Stimulated activated effector memory CD8-positive, alpha-beta T cell treated with anti-CD3 and anti-CD28 coated beads, Interleukin-12 subunit alpha, Interleukin-12 subunit beta, amount 100 ng/mL, for 72 hours (primary cell): ENCODE results near the gene SGMS1.
"Not testable (repeated sequence)": the region's sequence is repeated elsewhere in the genome, so short reads cannot be mapped to it uniquely, and the experiment has no call there.

Experiments used
- ATAC-seq: fragments of 150-1000 bp; cut with Tn5 transposase; 2 replicates; pipeline ENCODE4 v1.10.0; 2021
- DNase-seq, 2 donors: peaks; one replicate each; pipeline ENCODE4 v3.0.0; 2021 to 2022; ENCODE audit warnings: low spot score in 2 of 2
- H3K27ac Mint-ChIP-seq: one replicate; pipeline ENCODE4 v1.8.0; 2022; ENCODE audit warnings: mild to moderate bottlenecking, mixed read lengths
- H3K36me3 Mint-ChIP-seq: one replicate; pipeline ENCODE4 v1.8.0; 2022; ENCODE audit warnings: mild to moderate bottlenecking, mixed read lengths
- H3K4me1 Mint-ChIP-seq: one replicate; pipeline ENCODE4 v1.8.0; 2022; ENCODE audit warnings: mixed read lengths
- H3K4me3 Mint-ChIP-seq: one replicate; pipeline ENCODE4 v1.8.0; 2022; ENCODE audit warnings: mild to moderate bottlenecking, mixed read lengths
- H3K9me3 Mint-ChIP-seq: one replicate; pipeline ENCODE4 v1.8.0; 2022; ENCODE audit warnings: mixed read lengths

Gene SGMS1

GRCh38 chr10:50425215-50425614 is 198.5 kb downstream of the SGMS1 start:
- H3K4me1 Mint-ChIP-seq = peaks cover 39% of the 10 kb centered on the region
- not testable (repeated sequence) for H3K9me3 Mint-ChIP-seq, H3K27ac Mint-ChIP-seq, H3K4me3 Mint-ChIP-seq, DNase-seq, H3K36me3 Mint-ChIP-seq, ATAC-seq

DNA sequence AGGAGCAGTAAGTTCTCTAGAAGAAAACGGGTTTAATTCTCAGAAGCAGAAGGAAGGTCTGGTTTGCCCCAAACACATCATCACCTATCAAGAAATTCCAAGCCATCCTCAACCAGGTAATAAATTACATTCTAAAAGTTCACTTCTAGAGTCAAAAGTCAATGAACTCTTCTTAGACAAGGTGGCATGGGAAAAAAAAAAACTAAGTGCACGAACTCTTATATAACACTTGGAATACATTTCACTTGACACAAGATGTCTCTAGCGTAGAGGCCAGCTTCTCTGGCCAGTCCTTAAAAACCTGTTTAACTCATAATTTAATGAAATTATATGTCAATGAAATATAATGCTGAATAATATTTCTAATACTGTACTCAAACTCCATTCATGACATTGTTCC is 200.3 kb downstream of the SGMS1 start:
- Mint-ChIP-seq H3K4me3 (no peak overlapping the region), H3K27ac (no peak overlapping the region), H3K9me3 (no peaks in the 10 kb centered on the region), H3K36me3 (no peaks in the 10 kb centered on the region), H3K4me1 (peaks cover 43% of the 10 kb centered on the region)
- DNase-seq (no peak), ATAC-seq (no peak)

DNA sequence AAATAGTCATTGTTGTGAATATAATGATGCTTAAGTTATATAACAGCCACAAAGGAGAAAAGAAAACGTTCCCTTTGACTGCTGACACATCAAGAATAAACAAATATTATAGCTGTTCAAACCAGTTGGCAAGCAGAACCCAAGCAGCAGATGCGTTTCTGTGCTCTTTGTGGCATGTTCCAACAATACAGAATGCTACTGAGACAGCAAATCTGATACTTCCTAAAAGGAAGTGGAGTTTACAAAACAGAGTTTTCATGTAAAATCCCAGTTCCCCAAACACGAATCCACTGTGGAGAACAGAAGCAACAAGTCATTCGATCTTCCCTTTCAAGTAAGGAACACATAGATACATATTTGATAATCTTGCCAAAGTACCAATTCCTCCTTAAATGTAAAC is 201.5 kb downstream of the SGMS1 start:
- Mint-ChIP-seq H3K4me1 (peaks cover 41% of the 10 kb centered on the region), H3K4me3 (no peak overlapping the region), H3K27ac (no peak overlapping the region), H3K9me3 (no peaks in the 10 kb centered on the region), H3K36me3 (no peaks in the 10 kb centered on the region)
- ATAC-seq = no peak
- no peak for DNase-seq

DNA sequence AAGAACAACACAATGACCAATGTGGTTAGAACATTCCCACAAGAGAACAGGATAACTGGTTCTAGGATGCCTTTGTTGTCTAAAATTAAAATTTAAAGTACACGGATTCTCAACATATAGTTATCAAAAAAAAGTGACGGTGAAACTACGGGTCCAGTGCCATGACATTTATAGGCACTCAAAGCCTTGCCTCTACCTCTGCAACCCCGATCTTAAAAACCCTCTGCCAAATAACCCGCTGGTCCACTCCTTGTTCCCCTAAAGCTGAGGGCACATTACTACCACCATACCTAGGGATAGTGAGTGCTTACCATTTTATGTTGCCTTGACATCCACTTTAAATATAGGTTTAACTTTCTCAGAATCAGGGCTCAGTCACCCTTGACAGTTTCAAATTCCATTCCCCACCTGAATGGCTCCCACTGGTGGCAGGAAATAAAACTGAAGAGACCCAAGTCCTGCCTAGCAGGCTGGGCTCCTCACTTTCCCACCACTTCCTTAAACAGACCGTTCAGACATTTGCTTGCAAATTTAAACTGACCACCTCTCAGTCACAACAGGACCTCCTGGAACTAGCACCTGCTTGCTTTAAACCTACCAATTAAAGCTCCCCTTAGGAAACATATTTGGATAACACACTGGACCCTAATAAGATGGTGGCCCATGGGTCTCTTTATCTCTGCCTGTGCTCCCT is 202.6 kb downstream of the SGMS1 start:
- Mint-ChIP-seq H3K9me3 (no peaks in the 10 kb centered on the region), H3K36me3 (no peaks in the 10 kb centered on the region), H3K27ac (no peak overlapping the region), H3K4me1 (peaks cover 32% of the 10 kb centered on the region), H3K4me3 (no peak overlapping the region)
- peak; percentile 52 for ATAC-seq
- DNase-seq = peak; percentile 26 to 64

- DNase-seq (no peak), ATAC-seq (no peak)
- H3K27ac Mint-ChIP-seq = no peak overlapping the region
- H3K4me1 Mint-ChIP-seq = peaks cover 37% of the 10 kb centered on the region
- no peaks in the 10 kb centered on the region for H3K36me3 Mint-ChIP-seq
- no peaks in the 10 kb centered on the region for H3K9me3 Mint-ChIP-seq
- H3K4me3 Mint-ChIP-seq = no peak overlapping the region
These were observed 203.6 kb downstream of the SGMS1 start for GRCh38 chr10:50420196-50420595.

- no peak for ATAC-seq
These were observed 204.0 kb downstream of the SGMS1 start for GRCh38 chr10:50419756-50420155.

GRCh38 chr10:50419091-50419490 is 204.7 kb downstream of the SGMS1 start:
- Mint-ChIP-seq H3K9me3 (no peaks in the 10 kb centered on the region), H3K36me3 (no peaks in the 10 kb centered on the region), H3K4me1 (peaks cover 42% of the 10 kb centered on the region), H3K4me3 (no peak overlapping the region), H3K27ac (no peak overlapping the region)
- ATAC-seq = no peak
- DNase-seq = no peak

More at GRCh38 chr10:50419756-50420155, 204.0 kb downstream of the SGMS1 start:
- DNase-seq = no peak
- H3K9me3 Mint-ChIP-seq = no peaks in the 10 kb centered on the region
- H3K36me3 Mint-ChIP-seq = no peaks in the 10 kb centered on the region
- no peak overlapping the region for H3K4me3 Mint-ChIP-seq
- peaks cover 40% of the 10 kb centered on the region for H3K4me1 Mint-ChIP-seq
- H3K27ac Mint-ChIP-seq = no peak overlapping the region

DNA sequence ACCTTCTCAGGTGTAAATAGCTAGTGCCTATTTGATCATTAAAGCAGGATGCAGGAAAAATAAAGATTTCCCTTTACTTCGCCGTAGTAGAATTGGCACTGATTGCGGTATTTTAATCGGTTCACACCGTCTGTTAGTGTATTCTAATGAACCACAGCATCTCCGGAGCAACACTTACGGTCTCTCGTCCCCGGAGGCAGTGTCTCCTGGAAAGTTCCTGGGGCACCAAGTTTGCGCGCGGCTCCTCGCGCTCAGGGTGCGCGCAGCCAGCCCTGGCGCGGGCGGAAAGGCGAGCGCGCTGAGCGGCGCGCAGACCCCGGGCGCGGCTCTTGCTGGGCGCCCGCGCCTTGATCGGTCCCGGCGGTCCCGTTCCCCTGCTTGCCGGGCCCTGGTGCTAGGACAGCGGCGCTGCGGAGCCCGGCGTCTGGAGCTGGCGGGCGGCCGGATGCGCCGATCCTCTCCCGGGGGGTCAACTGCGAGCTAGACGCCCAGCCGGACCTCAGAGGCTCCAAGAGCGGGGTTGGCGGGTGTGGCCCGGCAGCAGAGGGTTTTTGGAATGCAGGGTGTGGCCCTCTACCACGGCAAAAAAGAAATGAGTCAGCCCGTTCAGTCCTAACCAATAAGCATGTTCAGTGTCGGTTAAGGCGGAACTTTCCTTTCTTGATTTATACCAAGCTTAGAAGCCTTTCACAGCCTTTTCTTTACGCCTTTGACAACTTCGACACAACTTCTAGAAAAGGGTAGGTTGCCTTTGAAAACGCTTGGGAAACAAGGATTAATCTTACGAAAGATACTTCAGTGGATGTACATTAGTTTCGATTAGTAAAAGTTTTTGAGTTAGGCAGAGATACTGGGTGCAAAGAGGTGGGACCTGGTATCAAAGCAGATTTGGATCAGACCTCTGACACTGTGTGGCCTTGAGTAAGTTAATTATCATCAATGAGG is 205.6 kb downstream of the SGMS1 start:
- Mint-ChIP-seq H3K4me3 (peak overlapping the region; percentile 78), H3K9me3 (no peaks in the 10 kb centered on the region), H3K27ac (peak overlapping the region; percentile 49), H3K4me1 (peaks cover 42% of the 10 kb centered on the region), H3K36me3 (no peaks in the 10 kb centered on the region)
- DNase-seq (peak; percentile 36 to 82), ATAC-seq (peak; percentile 95)

DNA sequence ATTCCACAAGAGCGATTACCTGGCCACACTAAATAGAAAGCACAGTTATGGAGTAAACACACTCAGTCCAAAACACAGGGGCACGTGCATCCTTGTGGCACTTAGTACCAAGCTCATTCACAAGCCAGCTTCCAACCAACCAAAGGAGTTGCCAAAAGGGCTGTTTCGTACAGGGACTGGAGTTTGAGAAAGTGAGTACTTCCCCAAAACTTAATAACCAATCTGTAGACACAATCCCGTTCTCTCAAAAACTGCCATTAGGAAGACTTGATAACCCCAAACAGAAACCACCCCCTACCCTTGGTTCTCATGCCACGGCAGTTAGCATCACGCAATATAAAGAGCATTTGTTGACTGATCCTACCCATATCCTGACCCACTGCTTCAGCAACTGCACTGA is 206.3 kb downstream of the SGMS1 start:
- no peak overlapping the region for H3K27ac Mint-ChIP-seq
- H3K4me1 Mint-ChIP-seq = peaks cover 42% of the 10 kb centered on the region
- ATAC-seq (peak; percentile 43), DNase-seq (no peak)
- peak overlapping the region; percentile 78 for H3K4me3 Mint-ChIP-seq
- H3K36me3 Mint-ChIP-seq = no peaks in the 10 kb centered on the region
- H3K9me3 Mint-ChIP-seq = no peaks in the 10 kb centered on the region

GRCh38 chr10:50416881-50417280 is 206.9 kb downstream of the SGMS1 start:
- DNase-seq (no peak), ATAC-seq (no peak)
- Mint-ChIP-seq H3K4me3 (peak overlapping the region; percentile 78), H3K9me3 (no peaks in the 10 kb centered on the region), H3K36me3 (no peaks in the 10 kb centered on the region), H3K4me1 (peaks cover 44% of the 10 kb centered on the region), H3K27ac (no peak overlapping the region)

- no peaks in the 10 kb centered on the region for H3K36me3 Mint-ChIP-seq
- DNase-seq (no peak), ATAC-seq (no peak)
- no peaks in the 10 kb centered on the region for H3K9me3 Mint-ChIP-seq
- peaks cover 44% of the 10 kb centered on the region for H3K4me1 Mint-ChIP-seq
- H3K4me3 Mint-ChIP-seq = peak overlapping the region; percentile 1
- H3K27ac Mint-ChIP-seq = no peak overlapping the region
These were observed 207.5 kb downstream of the SGMS1 start for GRCh38 chr10:50416181-50416824.

DNA sequence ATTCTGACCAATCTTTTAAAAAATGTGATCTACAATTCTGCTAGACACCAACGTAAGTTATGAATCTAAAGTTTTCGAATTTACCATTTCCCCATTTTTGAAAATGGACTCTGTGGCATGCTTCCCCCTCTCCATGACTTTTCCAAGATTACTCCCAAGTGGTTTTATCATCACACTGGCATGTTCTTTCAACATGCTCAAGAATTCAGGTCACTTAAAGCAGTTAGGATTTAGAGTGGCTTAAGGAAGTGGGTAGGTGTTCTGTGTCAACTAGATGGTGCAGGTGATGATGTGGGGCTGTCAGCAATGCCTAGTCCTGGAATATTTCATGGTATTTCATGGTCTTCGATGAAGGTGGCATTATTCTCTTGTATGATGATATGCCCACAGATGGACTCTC is 208.5 kb downstream of the SGMS1 start:
- Mint-ChIP-seq H3K9me3 (no peaks in the 10 kb centered on the region), H3K36me3 (no peaks in the 10 kb centered on the region), H3K4me3 (peak overlapping the region; percentile 1), H3K27ac (no peak overlapping the region), H3K4me1 (peaks cover 41% of the 10 kb centered on the region)
- no peak for DNase-seq
- no peak for ATAC-seq

GRCh38 chr10:50410066-50410811 is 213.5 kb downstream of the SGMS1 start:
- H3K4me3 Mint-ChIP-seq = no peak overlapping the region
- no peaks in the 10 kb centered on the region for H3K36me3 Mint-ChIP-seq
- H3K27ac Mint-ChIP-seq = no peak overlapping the region
- H3K9me3 Mint-ChIP-seq = no peaks in the 10 kb centered on the region
- ATAC-seq (peak; percentile 86), DNase-seq (no peak)
- peaks cover 35% of the 10 kb centered on the region for H3K4me1 Mint-ChIP-seq

- H3K4me1 Mint-ChIP-seq = peaks cover 38% of the 10 kb centered on the region
- ATAC-seq = no peak
- no peak overlapping the region for H3K4me3 Mint-ChIP-seq
- H3K9me3 Mint-ChIP-seq = no peaks in the 10 kb centered on the region
- no peak overlapping the region for H3K27ac Mint-ChIP-seq
- DNase-seq = no peak
- H3K36me3 Mint-ChIP-seq = no peaks in the 10 kb centered on the region
These were observed 216.5 kb downstream of the SGMS1 start for GRCh38 chr10:50407076-50407801.
